HL-60 (cell line): ENCODE data around the gene CLEC2D.
"Not testable (repeated sequence)": the region's sequence is repeated elsewhere in the genome, so short reads cannot be mapped to it uniquely, and the experiment has no call there.

Experiments used
- DNase-seq, 2 experiments: peaks; one replicate each; pipeline ENCODE4 v3.0.0-alpha.2; 2010 to 2020; ENCODE audit warnings: low read depth in 1 of 2, low spot score in 1 of 2
- H3K27ac ChIP-seq: fragments of 250-450 bp; sonication (Bioruptor Pico); replicated peaks from 2 replicates; pipeline ENCODE4 v1.5.1; 2020; ENCODE audit warnings: mild to moderate bottlenecking, moderate library complexity
- H3K27me3 ChIP-seq: fragments of 250-450 bp; sonication (Bioruptor Pico); 2 replicates; pipeline ENCODE4 v1.5.1; 2021; ENCODE audit warnings: mild to moderate bottlenecking, moderate library complexity; ENCODE audit not compliant: insufficient read depth, poor library complexity, severe bottlenecking
- H3K4me3 ChIP-seq: replicated peaks from 2 replicates; pipeline ENCODE4 v1.5.1; 2011; ENCODE audit warnings: mild to moderate bottlenecking, control low read depth, low read length; ENCODE audit not compliant: insufficient read depth
- GABPA ChIP-seq: IDR thresholded peaks from 2 replicates; pipeline ENCODE4 v1.6.1; 2012; ENCODE audit warnings: low read depth
- POLR2AphosphoS5 ChIP-seq: IDR thresholded peaks from 2 replicates; pipeline ENCODE4 v1.6.1; 2012; ENCODE audit warnings: low read depth
- SPI1 ChIP-seq: IDR thresholded peaks from 2 replicates; pipeline ENCODE4 v1.6.1; 2012; ENCODE audit warnings: low read depth, mild to moderate bottlenecking, borderline replicate concordance
- TF ChIP-seq, protein P1 (sequence below): IDR thresholded peaks from one replicate; pipeline ENCODE4 v1.5.1; 2011; ENCODE audit warnings: low read length, control low read depth, inconsistent platforms; ENCODE audit not compliant: insufficient read depth
- TF ChIP-seq, protein P2 (sequence below): IDR thresholded peaks from 2 replicates; pipeline ENCODE4 v1.6.1; 2012; ENCODE audit warnings: low read depth; ENCODE audit not compliant: insufficient replicate concordance

CLEC2D gene

DNA sequence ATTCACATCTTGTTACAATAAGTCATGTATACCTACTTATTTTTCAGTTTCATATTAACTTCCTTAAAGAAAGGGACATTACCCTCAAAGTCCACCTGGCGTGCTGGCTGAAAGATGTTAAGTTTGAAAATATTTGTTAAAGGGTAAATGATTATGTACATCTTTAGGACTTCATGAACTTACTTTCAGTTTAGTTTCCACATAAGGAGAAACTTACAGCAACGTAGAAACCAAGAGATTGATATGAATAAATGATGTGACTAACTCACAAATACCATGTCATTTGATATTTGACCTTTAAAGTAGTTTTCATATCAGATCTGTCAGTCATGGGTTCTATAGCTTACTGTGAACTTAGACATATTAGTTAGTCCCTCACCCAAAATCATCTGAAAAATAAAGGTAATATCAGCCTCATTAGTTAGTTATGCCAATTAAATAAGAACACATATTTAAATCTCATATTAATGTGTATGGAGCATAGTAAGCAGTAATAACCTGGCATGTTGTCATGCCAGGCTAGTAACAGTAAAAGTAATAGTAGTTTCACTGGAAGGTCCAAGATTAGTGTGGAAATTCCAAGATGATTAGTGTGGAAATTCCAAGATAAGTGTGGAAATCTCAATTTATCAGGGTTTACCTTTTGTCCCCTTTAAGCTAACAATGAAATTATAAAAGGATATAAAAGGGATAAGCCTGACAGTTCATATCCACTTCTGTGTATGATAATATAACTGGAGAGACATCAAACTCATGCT, 1.9 kb upstream of the CLEC2D start:
- DNase-seq: no peak
- Histone ChIP-seq H3K27ac (no peak overlapping the region), H3K27me3 (no peaks in the 10 kb centered on the region), H3K4me3 (no peak overlapping the region)
- TF ChIP-seq GABPA (no peak), SPI1 (no peak), POLR2AphosphoS5 (no peak)
- TF ChIP-seq, protein P1, sequence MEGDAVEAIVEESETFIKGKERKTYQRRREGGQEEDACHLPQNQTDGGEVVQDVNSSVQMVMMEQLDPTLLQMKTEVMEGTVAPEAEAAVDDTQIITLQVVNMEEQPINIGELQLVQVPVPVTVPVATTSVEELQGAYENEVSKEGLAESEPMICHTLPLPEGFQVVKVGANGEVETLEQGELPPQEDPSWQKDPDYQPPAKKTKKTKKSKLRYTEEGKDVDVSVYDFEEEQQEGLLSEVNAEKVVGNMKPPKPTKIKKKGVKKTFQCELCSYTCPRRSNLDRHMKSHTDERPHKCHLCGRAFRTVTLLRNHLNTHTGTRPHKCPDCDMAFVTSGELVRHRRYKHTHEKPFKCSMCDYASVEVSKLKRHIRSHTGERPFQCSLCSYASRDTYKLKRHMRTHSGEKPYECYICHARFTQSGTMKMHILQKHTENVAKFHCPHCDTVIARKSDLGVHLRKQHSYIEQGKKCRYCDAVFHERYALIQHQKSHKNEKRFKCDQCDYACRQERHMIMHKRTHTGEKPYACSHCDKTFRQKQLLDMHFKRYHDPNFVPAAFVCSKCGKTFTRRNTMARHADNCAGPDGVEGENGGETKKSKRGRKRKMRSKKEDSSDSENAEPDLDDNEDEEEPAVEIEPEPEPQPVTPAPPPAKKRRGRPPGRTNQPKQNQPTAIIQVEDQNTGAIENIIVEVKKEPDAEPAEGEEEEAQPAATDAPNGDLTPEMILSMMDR: no peak
- TF ChIP-seq, protein P2, sequence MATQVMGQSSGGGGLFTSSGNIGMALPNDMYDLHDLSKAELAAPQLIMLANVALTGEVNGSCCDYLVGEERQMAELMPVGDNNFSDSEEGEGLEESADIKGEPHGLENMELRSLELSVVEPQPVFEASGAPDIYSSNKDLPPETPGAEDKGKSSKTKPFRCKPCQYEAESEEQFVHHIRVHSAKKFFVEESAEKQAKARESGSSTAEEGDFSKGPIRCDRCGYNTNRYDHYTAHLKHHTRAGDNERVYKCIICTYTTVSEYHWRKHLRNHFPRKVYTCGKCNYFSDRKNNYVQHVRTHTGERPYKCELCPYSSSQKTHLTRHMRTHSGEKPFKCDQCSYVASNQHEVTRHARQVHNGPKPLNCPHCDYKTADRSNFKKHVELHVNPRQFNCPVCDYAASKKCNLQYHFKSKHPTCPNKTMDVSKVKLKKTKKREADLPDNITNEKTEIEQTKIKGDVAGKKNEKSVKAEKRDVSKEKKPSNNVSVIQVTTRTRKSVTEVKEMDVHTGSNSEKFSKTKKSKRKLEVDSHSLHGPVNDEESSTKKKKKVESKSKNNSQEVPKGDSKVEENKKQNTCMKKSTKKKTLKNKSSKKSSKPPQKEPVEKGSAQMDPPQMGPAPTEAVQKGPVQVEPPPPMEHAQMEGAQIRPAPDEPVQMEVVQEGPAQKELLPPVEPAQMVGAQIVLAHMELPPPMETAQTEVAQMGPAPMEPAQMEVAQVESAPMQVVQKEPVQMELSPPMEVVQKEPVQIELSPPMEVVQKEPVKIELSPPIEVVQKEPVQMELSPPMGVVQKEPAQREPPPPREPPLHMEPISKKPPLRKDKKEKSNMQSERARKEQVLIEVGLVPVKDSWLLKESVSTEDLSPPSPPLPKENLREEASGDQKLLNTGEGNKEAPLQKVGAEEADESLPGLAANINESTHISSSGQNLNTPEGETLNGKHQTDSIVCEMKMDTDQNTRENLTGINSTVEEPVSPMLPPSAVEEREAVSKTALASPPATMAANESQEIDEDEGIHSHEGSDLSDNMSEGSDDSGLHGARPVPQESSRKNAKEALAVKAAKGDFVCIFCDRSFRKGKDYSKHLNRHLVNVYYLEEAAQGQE: no peak

DNA sequence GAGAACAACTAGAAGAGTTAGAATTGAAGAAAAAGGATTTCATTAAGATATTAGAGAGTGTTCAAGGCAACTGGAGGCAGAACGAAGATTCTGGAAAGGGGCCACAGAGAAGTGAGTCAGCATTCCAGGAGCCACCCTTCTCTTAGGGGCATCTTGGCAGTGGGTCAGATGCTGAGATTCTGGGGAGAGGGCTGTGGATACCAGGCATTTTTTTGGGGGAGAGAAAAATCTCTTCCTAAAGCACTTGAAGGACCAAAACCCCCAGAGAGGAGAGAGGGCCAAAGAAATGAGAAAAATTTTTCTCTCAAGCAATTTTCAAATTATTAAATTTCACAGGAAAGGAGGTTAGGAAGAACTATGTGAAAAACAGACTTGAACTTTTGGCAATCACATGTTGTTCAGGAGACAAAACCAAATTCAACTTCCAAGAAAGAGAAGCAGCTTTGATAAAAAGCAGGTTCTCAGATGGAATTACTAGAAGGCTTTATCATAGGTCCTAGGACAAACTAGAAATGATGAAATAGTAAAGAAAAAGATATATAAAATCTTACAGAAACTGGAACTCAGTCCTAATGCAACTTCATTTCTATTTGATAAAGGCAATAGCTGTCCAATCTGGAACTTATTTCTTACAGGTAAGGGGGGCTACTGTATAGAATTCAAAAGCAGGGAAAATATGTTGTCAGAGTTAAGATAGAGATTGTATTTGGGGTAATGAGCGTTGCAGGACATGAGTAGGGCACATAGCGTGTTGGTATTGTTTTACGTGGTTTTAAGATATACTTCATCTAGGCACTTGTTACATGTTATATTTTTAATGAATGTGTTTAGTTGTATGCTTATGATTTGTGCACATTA, 1.1 kb upstream of the CLEC2D start:
- no peak for DNase-seq
- Histone ChIP-seq H3K27me3 (no peaks in the 10 kb centered on the region), H3K27ac (no peak overlapping the region), H3K4me3 (no peak overlapping the region)
- TF ChIP-seq, protein P2: no peak
- TF ChIP-seq GABPA (no peak), POLR2AphosphoS5 (no peak)
- TF ChIP-seq, protein P1: no peak

DNA sequence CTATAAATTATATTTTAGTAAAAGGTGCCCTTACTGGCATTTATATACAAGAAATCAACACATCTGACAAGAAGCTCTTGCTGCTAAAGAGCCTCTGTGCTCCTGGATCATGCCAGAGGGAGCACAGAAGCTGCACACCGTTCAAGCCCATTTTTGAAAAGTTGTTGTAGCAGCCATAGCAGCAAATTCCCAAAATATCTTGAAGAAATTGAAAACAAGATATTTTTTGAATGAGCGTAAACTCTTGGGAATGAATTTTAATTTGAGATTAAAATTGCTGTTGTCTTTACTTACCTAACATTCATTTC, 540 bp upstream of the CLEC2D start:
- no peak overlapping the region for H3K4me3 ChIP-seq
- no peak for DNase-seq
- no peak for TF ChIP-seq GABPA
- TF ChIP-seq, protein P2: no peak
- TF ChIP-seq, protein P1: no peak
- TF ChIP-seq POLR2AphosphoS5: no peak
- TF ChIP-seq SPI1: no peak
- H3K27ac ChIP-seq: no peak overlapping the region
- no peaks in the 10 kb centered on the region for H3K27me3 ChIP-seq

DNA sequence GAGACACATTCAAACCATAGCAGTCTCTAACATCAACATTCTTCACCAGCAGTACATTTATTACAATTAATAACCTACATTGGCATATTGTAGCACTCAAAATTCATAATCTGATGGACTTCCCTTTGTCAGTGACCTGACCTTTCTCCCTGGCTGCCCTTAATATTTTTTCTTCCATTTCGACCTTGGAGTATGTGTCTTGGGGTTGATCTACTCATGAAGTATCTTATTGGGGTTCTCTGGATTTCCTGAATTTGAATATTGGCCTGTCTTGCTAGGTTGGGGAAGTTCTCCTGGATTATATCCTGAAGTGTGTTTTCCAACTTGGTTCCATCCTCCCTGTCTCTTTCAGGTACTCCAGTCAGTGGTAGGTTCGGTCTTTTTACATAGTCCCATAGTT, 2.8 kb downstream of the CLEC2D start:
- not testable (repeated sequence) for H3K27me3 ChIP-seq, H3K27ac ChIP-seq, DNase-seq, H3K4me3 ChIP-seq
